Cortex of kidney (tissue), 1 donor: Measurements from ENCODE around the gene GABRG3.

ENCODE experiments used
- DNase-seq: peaks from one replicate; lab custom pipeline; 2025; lab: John Stamatoyannopoulos, UW

The GABRG3 gene

GRCh38 chr15:27418726-27419125 is 447.7 kb downstream of the GABRG3 start:
- no peak for DNase-seq

GRCh38 chr15:27422997-27423396 is 452.0 kb downstream of the GABRG3 start:
- no peak for DNase-seq

DNA sequence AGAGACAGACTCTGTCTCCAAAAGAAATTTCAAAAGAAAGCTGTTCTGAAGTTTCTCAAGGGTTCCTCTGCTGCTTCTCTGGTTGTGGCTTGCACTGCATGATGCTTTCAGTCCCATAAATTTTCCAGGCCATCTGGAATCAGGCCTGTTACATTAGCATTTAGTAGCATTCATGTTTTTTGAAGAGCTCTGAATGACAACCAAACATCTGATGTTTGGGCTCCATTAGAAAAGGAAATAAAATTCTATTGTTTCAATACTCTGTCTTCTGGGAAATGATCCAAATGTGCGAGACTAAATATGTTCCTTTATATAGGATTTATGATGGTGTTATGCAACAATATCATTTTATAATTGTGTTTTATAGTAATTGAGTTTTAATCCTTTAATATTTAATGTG is 455.8 kb downstream of the GABRG3 start:
- DNase-seq: no peak

GRCh38 chr15:27427276-27427675 is 456.3 kb downstream of the GABRG3 start:
- DNase-seq: no peak

GRCh38 chr15:27428151-27428550 is 457.2 kb downstream of the GABRG3 start:
- DNase-seq: no peak

DNA sequence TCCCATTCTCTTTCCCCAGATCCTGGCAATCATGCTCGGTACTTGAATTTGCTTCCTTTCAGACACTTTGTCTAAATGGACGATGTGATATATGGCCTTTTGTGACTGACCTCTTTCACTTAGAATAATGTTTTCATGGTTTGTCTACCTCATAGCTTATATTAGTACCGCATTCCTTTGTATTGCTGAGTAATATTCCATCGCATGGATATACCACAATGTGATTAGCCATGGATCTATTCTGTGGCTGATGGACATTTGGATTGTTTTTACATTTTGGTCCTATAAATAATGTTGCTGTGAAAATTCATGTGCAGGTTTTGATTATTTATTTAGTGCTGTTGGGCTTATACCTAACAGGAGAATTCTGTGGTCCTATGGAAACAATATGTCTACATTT is 458.6 kb downstream of the GABRG3 start:
- DNase-seq: no peak

DNA sequence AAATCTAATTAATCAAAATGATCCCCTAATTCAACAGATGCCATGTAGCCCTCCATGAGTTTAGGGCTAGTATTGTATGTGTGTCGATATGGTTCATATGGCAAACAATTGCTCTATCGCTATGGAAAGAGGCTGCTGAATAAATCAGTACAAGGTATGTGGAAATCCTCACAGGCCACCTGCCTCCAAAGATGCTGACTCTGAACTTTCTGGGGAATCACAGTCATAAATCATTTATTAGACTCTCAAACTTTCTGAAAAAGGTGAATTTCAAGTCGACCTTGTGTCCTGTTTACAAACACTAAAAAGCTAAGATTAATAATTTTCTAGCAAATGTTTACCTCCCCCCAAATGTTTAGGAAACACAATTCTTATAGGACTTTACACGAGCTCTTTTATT is 462.6 kb downstream of the GABRG3 start:
- DNase-seq: no peak

GRCh38 chr15:27438403-27439375 is 467.7 kb downstream of the GABRG3 start:
- DNase-seq: no peak

- no peak for DNase-seq
Observed at GRCh38 chr15:27441120-27441519, 470.1 kb downstream of the GABRG3 start.

DNA sequence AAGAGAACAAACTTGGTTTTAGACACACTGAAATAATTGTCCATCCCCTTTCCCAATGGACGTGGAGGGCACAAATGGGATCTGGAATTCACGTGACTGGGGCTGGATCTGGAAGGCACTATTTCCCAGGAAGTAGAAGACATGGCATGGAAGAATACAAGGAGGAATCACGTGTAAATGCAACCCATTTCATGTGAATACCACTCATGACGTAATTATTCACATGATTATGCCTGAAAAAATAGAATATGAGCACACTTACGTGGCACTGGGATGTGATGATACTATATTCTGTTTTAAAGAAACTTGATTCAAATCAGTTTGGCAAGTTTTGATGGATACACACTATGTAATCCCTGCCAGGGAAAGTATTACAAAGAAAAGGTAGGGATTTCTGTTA is 477.3 kb downstream of the GABRG3 start:
- DNase-seq: no peak

DNA sequence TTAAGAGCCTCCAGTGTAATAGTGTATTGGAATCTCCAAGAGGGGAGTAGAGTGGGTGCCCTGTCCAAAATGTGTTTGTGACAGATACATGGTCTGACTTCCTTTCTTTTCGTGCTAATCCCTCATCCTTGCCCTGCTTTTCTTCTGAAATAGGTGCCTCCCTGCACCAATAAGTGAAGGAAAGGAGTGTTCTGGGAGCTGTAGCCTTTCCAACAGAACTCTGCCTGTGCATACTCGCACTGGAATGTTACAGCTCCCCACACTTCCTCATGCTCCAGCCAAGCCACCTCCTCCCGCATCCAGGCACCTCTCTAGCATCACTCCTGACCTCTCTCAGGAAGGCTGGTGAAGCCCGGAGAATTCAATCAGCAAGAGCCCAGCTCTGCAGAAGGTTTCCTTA is 478.0 kb downstream of the GABRG3 start:
- no peak for DNase-seq

DNA sequence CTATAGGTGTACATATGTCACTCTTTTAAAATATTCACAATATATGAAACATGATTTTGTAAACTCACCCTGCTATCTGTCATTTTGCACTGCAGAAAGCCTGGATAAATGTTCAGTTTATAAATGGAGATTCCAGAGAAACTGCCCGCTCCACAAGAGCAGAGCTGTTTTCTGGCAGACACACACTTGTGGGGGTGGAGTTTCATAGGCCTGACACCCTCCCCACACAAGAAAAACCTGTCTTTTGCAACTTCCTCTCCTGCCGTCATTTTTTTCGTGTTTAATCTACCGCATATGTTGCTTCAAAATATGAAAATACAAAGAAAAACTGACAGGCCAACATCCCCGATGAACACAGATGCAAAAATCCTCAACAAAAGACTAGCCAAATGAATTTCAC is 479.0 kb downstream of the GABRG3 start:
- no peak for DNase-seq

DNA sequence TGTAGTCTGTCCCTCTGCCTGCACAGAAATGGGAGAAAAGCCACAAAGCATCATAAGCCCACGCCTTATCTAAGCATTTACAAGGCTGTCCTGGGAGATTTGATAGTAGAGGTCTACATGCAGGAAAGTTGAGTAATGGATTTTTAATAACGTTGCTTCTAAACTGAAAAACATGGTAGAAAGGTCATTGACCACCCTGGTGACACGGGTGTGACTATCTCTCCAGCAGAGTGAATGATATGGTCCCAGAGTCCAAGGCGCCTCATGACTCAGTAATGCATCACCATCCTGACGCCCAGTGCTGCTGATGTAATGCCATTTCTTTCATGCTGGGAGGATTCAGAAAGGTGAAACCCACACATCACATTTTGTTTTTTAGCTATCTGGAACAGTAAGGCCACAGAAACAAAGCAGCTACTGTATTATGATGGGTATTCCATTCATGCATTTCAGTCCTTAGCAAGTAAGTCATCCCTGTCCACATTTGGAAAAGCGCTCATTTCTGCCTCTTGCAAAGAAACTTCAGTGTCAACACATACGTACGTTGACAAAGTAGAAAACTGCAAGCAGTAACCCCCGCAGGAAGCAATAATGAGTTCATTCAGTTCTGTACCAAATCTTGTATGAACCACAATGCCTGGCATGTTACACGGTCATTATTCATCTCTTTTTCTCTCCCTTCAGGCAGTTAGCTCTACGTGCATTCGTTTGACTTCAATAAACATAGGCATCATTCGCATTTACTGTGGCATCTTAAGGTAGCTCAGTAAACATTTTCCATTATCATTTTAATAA is 483.5 kb downstream of the GABRG3 start:
- no peak for DNase-seq

GRCh38 chr15:27456807-27457206 is 485.8 kb downstream of the GABRG3 start:
- no peak for DNase-seq

GRCh38 chr15:27457766-27458165 is 486.8 kb downstream of the GABRG3 start:
- no peak for DNase-seq

DNA sequence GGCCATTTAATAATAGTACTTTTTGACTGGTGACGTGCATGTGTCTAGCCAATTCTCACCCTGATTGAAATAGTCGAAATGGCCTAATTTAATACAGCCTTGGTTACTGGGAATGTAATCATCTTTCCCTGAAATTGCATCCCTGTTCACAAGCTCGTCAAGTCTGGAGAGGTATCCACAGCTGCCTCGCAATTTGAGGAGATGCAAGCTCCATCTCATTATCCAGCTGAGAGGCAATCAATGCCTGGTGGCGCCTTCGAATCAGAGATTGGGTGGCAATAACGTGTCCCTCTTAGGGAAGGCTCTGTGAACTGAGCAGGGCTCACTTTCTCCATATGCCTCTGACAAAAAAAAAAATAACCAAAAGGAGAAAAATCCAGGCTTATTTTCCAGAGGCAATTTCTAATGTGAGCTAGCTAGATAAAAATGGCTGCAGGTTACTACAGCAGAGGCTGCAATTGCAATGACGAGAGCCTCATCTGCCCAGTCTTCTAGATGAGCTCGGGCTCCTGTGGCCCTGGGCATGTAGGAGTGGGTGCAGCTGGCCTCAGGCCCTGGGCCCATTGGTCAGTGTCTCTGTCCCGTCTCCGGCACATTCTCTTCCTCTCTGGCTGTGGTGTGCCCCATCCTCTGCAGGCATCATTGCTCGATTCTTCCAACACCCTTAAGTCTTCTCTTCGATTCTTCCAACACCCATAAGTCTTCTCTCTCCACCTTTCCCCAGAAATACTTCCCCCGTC is 487.5 kb downstream of the GABRG3 start:
- DNase-seq: no peak

DNA sequence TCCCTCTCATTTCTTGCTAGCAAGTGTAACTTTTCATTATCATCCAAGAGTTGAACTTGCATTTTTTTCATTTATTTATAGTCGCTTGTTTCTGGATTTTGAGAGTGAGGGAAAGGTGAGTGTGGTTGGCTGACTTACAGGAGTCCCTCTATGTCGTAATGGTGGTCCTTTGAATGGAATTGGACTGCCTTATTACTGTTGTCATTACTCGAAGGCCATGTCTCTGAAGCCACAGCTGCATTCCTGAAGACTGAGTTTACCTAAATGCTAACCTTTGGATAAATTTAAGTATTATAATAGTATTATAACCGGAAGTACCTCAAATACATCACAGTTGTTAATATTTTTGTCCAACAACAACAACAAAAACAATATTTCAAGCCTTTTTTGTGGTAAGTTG is 488.9 kb downstream of the GABRG3 start:
- no peak for DNase-seq

DNA sequence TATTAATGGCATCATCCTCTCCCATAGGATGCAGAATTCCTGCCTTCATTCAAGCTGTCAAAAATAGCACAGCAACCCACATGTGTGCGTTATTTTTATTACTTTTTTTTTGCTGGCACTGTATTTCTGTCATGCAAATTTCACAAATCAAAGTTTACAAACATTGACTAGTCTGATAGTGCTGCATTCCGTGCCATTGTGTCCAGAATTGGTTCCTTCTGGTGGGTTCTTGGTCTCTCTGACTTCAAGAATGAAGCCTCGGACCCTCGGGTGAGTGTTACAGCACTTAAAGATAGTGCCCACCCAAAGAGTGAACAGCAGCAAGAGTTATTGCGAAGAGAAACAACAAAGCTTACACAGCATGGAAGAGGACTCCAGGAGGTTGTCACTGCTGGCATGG is 490.2 kb downstream of the GABRG3 start:
- no peak for DNase-seq

GRCh38 chr15:27463525-27464088 is 492.6 kb downstream of the GABRG3 start:
- DNase-seq: no peak

GRCh38 chr15:27464941-27465612 is 494.1 kb downstream of the GABRG3 start:
- no peak for DNase-seq

GRCh38 chr15:27466758-27467157 is 495.8 kb downstream of the GABRG3 start:
- DNase-seq: no peak
